ENCODE data around the gene MSI2.

Gene MSI2

GRCh38 chr17:57420734-57421717 lies 164.7 kb downstream of the MSI2 start:
- no peak for FAIRE-seq

DNA sequence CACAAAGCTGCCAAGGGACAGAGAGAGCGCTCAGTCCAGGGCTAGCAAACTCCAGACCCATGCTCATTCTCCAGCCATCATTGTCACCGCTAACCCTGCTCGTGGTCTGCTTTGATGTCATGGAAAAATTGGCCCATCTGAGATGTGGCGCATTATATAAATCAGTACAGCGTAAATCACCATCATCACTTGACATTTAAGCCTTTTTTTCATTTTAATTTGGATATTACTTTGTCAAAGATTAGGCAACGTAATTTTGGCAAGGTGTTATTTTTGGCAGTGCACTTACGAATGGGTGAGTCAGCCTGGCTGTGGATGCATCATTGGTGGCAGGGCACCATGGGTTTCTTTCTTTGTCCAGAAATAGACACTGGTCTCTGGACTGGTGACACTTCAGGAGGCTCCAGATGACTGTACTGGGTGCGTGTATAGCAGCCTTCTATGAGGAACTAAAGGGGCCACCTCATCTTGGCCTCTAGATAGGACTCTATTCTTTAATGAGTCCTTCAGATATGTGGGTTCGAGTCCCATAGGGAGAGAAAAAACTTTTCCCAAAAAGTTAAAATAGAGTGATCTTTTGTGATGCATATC lies 166.3 kb downstream of the MSI2 start:
- no peak for FAIRE-seq

DNA sequence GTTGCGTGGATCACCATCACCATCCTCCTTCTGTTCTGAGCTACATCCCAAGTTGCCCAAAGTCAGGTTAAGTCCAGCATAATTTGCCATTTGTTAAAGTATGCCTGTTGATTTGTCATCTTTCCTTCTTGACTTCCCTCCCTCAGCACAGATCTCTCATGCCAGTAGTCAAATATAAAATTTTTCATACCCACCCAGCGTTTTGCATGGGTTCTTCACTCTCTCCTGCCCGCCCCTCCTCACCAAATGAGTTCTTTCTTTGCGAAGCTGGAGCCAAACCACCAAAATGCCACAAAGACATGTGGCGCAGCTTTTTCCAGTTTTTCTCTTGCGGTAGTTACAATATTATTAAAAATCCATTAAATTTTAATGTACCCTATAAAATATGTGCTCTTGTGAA lies 167.2 kb downstream of the MSI2 start:
- no peak for FAIRE-seq

DNA sequence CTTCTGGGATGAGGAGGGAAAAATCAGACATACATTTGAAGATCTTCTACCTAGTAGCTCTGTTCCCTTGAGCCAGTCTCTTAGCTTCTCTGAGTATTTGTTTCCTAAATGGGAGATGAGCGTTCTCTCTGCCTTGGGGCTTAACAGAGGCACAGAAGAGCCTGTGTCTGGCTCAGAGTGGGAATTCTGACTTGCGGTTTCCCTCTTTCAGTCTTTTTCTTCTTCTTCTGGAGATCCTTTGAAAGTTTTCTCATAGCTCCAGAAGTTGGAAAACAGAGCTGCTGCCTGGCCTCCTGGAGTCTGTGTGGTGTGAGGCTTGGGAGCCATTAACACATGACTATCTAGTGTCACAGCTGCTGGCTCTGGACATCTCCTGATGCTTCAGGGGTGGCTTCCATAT lies 167.9 kb downstream of the MSI2 start:
- FAIRE-seq = no peak

DNA sequence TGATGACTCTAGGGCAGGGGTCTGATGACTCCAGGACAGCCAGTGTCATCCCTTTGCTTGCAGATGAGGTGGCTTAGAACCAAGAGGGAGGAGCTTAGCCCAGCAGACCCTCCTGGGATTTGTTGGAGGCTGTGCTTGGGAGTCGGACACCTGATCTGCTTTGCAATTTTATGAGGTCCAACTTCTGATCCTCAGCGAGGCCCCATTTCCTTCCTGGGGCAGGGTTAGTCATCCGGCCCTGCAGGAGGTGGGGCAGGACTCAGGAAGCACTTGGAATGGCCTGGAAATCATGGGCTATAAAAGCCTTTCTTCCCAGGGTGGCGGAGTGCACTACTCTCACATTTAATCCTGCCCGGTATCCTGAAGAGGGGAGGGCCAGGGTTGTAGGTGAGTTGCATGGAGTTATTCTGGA lies 168.5 kb downstream of the MSI2 start:
- FAIRE-seq = no peak

- no peak for FAIRE-seq
Measured at GRCh38 chr17:57425431-57425830, 169.1 kb downstream of the MSI2 start.

GRCh38 chr17:57425903-57426880 lies 169.9 kb downstream of the MSI2 start:
- FAIRE-seq = no peak

DNA sequence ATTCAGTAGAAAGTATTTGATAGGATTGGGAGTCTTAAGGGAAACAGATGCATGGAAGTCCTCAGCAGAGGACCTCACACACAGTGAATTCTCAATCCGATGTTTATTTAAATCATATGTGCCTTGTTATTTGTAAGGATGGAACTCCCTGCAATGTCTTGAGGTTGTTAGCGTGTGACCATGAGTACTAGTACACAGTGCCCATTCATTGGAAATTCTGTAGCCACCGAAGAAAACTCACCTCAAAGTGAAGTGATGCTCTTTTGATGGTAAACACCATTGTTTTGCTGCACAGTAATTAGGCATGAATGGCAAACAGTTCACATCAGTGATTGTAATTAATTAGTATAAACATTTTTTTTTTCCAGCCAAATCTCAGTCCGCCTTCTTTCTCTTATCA lies 173.6 kb downstream of the MSI2 start:
- FAIRE-seq = no peak

- no peak for FAIRE-seq
Measured at GRCh38 chr17:57431415-57431814, 175.1 kb downstream of the MSI2 start.

- no peak for FAIRE-seq
Measured at GRCh38 chr17:57432507-57433277, 176.4 kb downstream of the MSI2 start.

DNA sequence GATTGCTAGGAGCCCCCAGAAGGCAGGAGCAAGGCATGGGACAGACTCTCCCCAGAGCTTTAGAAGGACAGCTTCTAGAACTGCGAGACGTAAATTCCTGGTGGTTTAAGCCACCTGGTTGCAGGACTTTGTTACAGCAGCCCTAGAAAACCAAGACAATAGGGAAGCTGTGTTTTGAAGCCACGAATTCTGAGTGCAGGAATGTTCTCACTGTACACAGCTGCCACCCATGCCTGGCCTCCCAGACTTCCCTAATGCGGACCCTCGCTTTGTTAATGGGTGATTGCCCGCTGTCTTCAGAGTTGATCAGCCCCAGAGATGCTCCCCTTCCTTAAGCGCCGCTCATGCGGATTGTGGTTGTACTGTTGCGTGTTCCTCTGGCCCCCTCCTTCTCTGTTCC lies 177.1 kb downstream of the MSI2 start:
- no peak for FAIRE-seq

DNA sequence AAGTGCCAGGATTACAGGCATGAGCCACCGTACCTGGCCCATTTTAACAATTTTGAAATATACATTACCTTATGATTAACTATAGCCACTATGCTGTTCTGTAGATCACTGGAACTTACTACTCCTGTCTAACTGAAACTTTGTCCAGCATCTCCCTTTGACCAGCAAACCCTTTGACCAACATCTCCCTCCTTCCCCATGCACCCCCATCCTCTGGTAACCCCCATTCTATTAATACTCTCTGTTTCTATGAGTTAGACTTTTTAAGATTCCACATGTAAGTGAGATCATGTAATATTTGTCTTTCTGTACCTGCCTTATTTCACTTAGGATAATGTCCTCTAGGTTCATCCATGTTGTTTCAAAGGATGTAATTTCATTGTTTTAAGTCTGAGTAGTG lies 178.0 kb downstream of the MSI2 start:
- FAIRE-seq = no peak

DNA sequence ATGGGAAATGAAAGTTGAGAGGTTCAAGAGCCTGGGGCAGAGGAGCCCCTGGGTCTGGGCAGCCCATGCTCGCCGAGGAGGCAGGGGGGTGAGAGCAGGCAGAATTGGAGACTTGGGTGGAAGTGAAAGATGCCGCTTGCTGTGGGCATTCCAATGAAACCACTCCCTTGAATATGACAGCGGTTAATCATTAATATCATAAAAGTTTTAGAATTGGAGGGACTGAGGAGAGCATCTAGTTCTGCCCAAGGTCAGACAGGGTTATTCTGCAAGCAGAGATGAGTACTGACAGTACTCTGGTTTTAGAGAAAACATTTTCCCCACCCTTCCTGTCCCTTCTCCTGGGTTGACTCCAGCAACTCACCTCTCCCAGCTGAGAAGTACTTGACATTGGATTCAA lies 180.2 kb downstream of the MSI2 start:
- no peak for FAIRE-seq

DNA sequence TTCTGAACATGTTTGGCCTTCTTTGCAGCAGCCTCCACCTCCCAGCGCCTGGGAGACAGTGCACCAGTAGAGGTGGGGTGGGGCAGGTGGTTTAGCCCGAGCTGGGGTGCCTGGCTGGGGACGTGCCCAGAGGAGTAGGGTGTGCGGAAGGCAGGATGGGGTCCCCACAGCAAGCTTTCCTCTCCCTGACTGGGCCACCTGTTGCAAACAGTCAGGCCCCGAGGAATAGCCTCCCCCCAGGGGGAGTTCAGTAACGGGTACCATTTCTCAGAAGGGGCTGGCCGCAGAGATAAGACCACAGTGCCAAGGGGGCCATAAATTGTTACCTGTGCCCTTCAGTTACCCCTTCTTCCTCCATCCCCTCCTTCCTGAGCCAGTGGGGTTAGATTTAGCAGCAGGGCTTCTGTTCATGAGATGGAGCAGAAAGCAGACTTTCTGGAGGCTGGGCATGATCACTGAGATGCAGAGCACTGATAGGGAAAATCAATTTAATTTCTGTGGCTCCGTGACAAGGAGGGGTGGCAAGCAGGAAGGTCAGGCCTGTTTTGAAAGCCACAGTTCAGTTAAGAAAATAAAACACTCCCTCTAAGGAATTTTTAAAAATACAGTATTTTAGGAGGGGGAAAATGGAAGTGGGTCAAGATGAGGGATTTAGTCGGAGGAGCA lies 181.9 kb downstream of the MSI2 start:
- no peak for FAIRE-seq

DNA sequence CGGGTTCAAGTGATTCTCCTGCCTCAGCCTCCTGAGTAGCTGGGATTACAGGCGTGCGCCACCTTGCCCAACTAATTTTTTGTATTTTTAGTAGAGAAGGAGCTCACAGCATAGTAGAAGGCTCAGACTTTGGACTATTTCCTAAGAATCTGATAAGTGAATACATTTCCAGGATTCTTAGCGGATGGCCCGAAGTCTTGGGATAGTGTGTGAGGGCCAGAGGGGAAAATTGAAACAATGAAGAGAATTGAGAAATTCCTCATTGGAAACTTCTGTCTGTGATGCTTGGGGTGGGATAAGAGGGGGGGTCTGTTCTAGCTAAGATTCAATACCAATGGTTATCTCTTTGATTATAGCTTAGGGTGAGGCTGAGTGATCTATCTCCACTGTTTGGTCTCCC lies 183.3 kb downstream of the MSI2 start:
- no peak for FAIRE-seq

- FAIRE-seq = no peak
Measured at GRCh38 chr17:57440522-57441269, 184.4 kb downstream of the MSI2 start.

DNA sequence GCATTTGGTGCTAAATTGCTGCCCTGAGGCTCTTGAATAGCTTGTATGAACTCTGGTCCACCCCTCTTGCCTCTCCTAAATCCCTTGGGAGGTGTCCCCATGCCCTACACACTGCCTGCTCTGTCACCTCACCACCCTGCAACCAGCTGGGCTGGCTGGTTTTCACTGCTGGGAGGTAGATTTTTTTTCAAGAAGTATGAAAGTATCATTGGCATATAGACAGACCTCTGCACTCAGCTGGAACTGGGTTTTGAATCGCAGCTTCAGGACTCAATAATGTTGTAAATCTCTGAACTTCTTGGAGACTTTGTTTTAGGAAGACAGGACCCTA lies 184.9 kb downstream of the MSI2 start:
- FAIRE-seq = no peak

DNA sequence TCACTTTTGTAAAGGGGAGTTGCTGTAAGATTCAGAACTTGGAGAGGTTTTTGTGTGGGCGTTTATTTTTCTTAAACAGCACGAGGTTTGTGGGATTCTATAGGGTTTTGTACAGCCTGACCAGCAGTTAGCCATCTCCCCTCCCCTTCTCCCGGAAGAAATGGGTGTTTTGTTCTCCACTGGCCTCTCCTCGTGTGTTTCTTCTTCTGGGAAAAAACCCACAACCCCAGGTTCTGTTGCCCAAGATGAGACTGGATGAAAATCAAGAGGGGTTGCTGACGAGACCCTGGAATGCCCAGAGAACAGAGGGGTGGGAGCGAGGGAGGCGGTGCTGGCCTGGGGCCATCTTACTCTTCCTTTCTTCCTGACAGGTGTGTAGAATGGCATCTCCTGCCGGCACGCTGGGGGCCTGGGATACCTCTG lies 186.1 kb downstream of the MSI2 start:
- no peak for FAIRE-seq

GRCh38 chr17:57442914-57443571 lies 186.7 kb downstream of the MSI2 start:
- FAIRE-seq = no peak

DNA sequence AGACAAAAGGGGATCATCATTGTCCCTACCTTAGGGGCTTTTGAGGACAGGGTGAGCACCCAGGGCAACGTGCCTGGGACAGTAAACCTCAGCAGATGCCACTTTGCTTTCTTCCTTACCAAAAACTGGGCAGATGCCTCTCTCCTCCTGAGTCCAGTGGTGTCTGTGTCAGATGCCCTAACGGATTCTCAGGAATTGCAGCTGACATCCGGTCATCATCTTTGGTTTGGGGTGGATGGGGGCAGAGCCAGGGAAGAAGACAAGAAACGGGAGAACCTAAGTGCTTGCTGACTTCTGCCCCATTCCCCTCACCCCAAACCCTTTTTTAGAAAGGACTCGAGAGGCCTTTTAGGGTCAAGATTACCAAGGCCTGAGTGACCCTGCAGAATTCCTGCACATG lies 187.5 kb downstream of the MSI2 start:
- FAIRE-seq = no peak

Data from TTC549 (cell line).